ENCODE measurements around the gene MUC3A.
A peak's percentile ranks its signal among the peaks of the same experiment; 100 is the strongest.

MUC3A gene

DNA sequence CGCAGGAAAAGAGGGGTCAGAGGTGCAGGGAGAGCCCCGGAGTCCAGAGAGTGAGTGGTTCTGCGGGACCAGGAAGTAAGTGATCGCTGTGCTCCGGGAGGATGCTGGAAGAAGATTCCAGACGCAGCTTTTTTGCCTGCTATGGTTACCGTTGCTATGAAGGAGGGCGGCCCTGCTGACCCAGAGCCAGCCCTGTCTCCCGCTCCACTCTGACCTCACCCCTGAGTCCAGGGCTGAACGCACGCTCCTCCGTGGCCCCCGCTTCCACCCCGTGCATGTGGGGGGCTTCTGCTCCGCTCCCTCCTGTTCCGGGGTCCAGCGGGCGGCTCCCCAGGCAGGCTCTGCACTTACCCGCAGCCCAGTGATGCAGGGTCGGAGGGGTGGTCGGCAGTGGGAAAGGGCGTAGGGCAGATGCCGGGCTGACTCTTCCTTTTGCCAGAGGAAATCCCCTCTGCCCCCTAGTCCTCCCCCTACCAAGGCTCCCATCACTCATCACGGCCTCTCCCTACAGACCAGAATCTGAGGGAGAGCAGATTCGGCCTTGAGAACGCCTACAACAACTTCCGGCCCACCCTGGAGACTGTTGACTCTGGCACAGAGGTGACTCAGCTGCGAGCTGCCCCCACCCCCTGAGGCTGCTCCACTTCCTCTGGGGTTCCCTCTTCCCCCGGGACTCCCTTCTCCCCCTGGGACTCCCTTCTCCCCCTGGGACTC is 67.9 kb downstream of the MUC3A start:
- DNase-seq (ENCODE audit: low read depth in 2 of 2) = peak; percentile 59 to 61

All from stimulated activated CD8-positive, alpha-beta memory T cell treated with anti-CD3 and anti-CD28 coated beads, Interleukin-7, amount 100 ng/mL, for 4 hours (primary cell).